Gastrocnemius medialis (tissue), 4 donors: ENCODE data around the gene BMP7. TPM values are rescaled to one million over a fixed set of nuclear protein-coding genes. Genes with fewer than 3 reads are reported as not detected.

Source experiments
- ATAC-seq, 2 donors: fragments of 150-250 bp; one replicate each; pipeline ENCODE4 v1.9.1; 2016
- DNase-seq, 2 donors: peaks; one replicate each; pipeline ENCODE4 v3.0.0-alpha.2; 2019
- H3K27ac ChIP-seq, 4 donors: fragments of 200-600 bp; sonication (generic); 1 replicate in 1 of 4; 2 replicates in 3 of 4; pipeline ENCODE4 v1.5.1; 2016 to 2018; ENCODE audit warnings: mild to moderate bottlenecking in 2 of 4, moderate library complexity in 1 of 4
- H3K27me3 ChIP-seq, 3 donors: fragments of 200-600 bp; sonication (generic) in 2 of 3; 1 replicate in 1 of 3; 2 replicates in 2 of 3; pipeline versions ENCODE4 v1.5.1 to v1.6.0; 2016 to 2019; ENCODE audit warnings: mild to moderate bottlenecking in 1 of 3, moderate library complexity in 1 of 3
- H3K36me3 ChIP-seq, 2 donors: fragments of 200-600 bp; sonication (generic) in 1 of 2; one replicate each; pipeline ENCODE4 v1.5.1; 2017 to 2018
- H3K4me1 ChIP-seq, 2 donors: fragments of 200-600 bp; sonication (generic) in 1 of 2; one replicate each; pipeline ENCODE4 v1.5.1; 2016 to 2017; ENCODE audit warnings: mild to moderate bottlenecking in 2 of 2
- H3K4me3 ChIP-seq, 4 donors: fragments of 200-600 bp; sonication (generic) in 3 of 4; 1 replicate in 1 of 4; 2 replicates in 3 of 4; pipeline ENCODE4 v1.5.1; 2016 to 2019; ENCODE audit warnings: mild to moderate bottlenecking in 2 of 4
- H3K9me3 ChIP-seq, 3 donors: fragments of 200-600 bp; sonication (generic) in 2 of 3; 1 replicate in 1 of 3; 2 replicates in 2 of 3; pipeline ENCODE4 v1.5.1; 2016 to 2019
- POLR2A ChIP-seq, 2 donors: fragments of 450-650 bp; IDR thresholded peaks; one replicate each; pipeline ENCODE4 v1.6.1; 2017; ENCODE audit warnings: antibody characterized with exemption in 2 of 2, mild to moderate bottlenecking in 2 of 2, moderate library complexity in 2 of 2
- in situ Hi-C, 4 donors: fragments of 200-750 bp; cut with MboI; loops; one replicate each; pipeline versions ENCODE4 v1.15.0 to v1.8.0; 2017; ENCODE audit warnings: low sequenced_read_pairs in 4 of 4
- intact Hi-C: fragments of 100-400 bp; cut with DNase I; formaldehyde crosslinking; loops from one replicate; pipeline ENCODE4 v1.15.1; 2023; ENCODE audit warnings: low total_unique reads
- total RNA-seq, 4 donors: library from RNA; depleted of rRNA; stranded (reverse); fragments of >200 nt; gene quantifications; one replicate each; pipeline versions ENCODE4 v1.1.0 to v1.2.3, GENCODE V29; 2016
- TF ChIP-seq, protein P1 (sequence below), 5 experiments: fragments of 450-650 bp in 3 of 5; fragments of 200-600 bp in 2 of 5; sonication (generic) in 2 of 5; IDR thresholded peaks in 4 of 5; conservative IDR thresholded peaks in 1 of 5; 1 replicate in 4 of 5; 2 replicates in 1 of 5; pipeline ENCODE4 v1.5.1; 2016 to 2019; ENCODE audit warnings: antibody characterized with exemption in 5 of 5, mild to moderate bottlenecking in 3 of 5, moderate library complexity in 3 of 5

The BMP7 gene
- total RNA-seq, 4 donors from 2014 or later: 0.52 TPM; not detected in 3

DNA sequence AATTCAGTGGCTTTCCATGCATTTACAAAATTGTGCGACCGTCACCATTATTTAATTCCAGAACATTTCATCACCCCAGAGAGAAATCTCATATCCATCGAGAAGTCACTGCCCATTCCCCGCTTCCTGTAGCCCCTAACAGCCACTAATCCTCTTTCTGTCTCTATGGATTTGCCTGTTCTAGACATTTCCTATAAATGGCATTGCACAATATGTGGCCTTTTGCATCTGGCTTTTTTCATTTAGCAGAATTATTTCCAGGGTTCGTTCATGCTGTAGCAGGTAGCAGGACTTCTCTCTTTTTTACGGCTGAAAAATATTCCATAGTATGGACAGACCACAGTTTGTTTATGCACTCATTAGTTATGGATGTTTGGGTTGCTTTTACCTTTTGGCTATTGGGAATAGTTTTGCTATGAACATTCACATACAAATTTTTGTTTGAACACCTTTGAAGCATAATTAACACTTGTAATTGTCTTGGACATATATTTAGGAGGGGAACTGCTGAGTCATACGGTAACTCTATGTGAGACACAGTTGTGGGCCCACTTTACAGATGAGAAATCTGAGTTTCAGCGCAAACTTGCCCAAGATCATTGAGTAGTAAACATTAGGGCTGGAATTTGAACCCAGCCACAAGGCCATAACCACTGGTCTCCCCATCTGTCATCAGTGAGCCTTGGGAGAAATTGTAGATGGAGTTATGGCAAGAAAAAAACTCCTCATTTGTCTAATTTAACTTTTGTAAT, 126.9 kb downstream of the BMP7 start:
- TF ChIP-seq, protein P1, sequence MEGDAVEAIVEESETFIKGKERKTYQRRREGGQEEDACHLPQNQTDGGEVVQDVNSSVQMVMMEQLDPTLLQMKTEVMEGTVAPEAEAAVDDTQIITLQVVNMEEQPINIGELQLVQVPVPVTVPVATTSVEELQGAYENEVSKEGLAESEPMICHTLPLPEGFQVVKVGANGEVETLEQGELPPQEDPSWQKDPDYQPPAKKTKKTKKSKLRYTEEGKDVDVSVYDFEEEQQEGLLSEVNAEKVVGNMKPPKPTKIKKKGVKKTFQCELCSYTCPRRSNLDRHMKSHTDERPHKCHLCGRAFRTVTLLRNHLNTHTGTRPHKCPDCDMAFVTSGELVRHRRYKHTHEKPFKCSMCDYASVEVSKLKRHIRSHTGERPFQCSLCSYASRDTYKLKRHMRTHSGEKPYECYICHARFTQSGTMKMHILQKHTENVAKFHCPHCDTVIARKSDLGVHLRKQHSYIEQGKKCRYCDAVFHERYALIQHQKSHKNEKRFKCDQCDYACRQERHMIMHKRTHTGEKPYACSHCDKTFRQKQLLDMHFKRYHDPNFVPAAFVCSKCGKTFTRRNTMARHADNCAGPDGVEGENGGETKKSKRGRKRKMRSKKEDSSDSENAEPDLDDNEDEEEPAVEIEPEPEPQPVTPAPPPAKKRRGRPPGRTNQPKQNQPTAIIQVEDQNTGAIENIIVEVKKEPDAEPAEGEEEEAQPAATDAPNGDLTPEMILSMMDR (IDR thresholded peaks at IDR 0.05 in 4 of 5, conservative IDR thresholded peaks at IDR 0.05 in 1 of 5): no peak
- TF ChIP-seq POLR2A (IDR thresholded peaks at IDR 0.05): no peak
- Histone ChIP-seq H3K4me3 (no peak overlapping the region), H3K4me1 (no peaks in the 10 kb centered on the region), H3K36me3 (no peaks in the 10 kb centered on the region), H3K27ac (no peak overlapping the region), H3K27me3 (no peaks in the 10 kb centered on the region), H3K9me3 (no peaks in the 10 kb centered on the region)
- intact Hi-C loops (no loop called here), in situ Hi-C loops (no loop called here)
- no peak for DNase-seq
- no peak for ATAC-seq

DNA sequence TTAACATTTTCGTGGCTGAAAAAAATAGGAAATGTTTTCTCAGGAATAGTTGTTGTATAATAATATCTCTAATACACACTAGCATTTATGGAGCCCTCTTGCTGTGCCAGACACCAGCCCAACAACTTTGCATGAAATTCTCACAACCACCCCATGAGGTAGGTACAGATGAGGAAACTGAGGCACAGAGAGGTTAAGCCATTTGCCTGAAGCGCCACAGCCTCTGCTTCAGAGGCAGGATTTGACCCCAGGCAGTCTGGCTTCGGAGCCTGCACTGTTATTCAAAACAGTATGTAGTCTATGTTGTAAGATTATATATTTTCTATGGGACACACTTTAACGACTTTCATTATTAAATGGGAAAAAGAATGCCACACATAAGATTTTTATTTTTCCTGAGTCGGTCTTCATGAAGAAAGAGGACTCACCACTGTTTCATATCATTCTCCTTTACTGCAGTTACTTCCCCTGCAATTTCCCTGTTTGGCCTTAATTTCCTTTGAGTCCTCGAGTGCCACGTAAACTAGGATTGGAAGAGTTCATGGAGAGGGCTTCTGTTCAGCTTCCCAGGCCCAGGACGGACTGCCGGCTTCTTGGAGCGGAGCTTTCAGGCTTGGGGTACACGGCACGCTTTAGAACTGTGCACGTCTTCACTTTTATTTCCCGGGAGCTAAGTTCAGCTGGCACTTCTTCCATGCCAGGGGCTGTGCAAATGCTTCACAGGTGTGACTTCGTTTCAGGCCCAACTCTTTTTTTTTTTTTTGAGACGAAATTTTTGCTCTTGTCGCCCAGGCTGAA, 128.0 kb downstream of the BMP7 start:
- Histone ChIP-seq H3K4me3 (no peak overlapping the region), H3K27me3 (no peaks in the 10 kb centered on the region), H3K9me3 (no peaks in the 10 kb centered on the region), H3K27ac (no peak overlapping the region), H3K4me1 (no peaks in the 10 kb centered on the region), H3K36me3 (no peaks in the 10 kb centered on the region)
- DNase-seq (no peak), ATAC-seq (no peak)
- TF ChIP-seq POLR2A (IDR thresholded peaks at IDR 0.05): no peak
- TF ChIP-seq, protein P1 (IDR thresholded peaks at IDR 0.05 in 4 of 5, conservative IDR thresholded peaks at IDR 0.05 in 1 of 5): no peak
- intact Hi-C loops (no loop called here), in situ Hi-C loops (no loop called here)

DNA sequence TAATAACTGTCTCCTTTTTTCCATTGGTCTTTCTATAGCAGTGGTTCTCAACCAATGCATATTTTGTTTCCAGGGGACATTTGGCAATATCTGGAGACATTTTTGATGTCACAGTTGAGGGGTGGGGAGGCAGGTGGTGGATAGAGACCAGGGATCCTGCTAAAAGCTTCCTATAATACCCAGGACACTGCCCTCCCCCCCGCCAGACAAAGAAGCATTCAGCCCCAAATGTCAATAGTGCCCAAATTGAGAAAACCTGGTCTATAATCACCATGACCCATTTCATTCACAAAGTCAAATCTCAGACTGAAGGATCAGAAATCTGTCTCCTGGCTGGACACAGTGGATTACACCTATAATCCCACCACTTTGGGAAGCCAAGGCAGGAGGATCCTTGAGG, 128.8 kb downstream of the BMP7 start:
- DNase-seq (no peak), ATAC-seq (no peak)
- no peak overlapping the region for H3K27ac ChIP-seq
- H3K4me3 ChIP-seq: no peak overlapping the region
- no peaks in the 10 kb centered on the region for H3K4me1 ChIP-seq
- intact Hi-C loops: no loop called here
- in situ Hi-C loops: no loop called here
- TF ChIP-seq, protein P1 (IDR thresholded peaks at IDR 0.05 in 4 of 5, conservative IDR thresholded peaks at IDR 0.05 in 1 of 5): no peak
- TF ChIP-seq POLR2A (IDR thresholded peaks at IDR 0.05): no peak
- no peaks in the 10 kb centered on the region for H3K36me3 ChIP-seq
- no peaks in the 10 kb centered on the region for H3K9me3 ChIP-seq
- no peaks in the 10 kb centered on the region for H3K27me3 ChIP-seq

DNA sequence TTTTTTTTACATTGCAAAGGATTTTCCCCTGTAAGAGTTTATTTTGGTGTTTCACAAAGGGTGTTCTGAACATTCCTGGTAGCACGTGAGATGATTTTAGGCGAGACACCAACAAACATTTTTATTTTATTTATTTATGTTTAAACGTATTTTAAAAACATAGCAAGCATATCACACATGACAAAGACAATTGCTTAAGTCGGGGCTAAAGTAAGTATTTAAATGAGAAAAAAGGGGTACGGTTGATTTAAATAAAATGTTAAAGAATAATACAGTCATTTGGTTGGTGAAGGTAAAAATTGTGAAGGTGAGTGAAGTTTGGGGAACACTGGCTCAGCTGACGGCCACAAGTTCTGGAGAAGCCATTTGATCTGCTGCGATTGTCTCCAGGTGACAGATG, 129.7 kb downstream of the BMP7 start:
- intact Hi-C loops (no loop called here), in situ Hi-C loops (no loop called here)
- no peaks in the 10 kb centered on the region for H3K27me3 ChIP-seq
- H3K4me3 ChIP-seq: no peak overlapping the region
- H3K4me1 ChIP-seq: no peaks in the 10 kb centered on the region
- TF ChIP-seq, protein P1 (IDR thresholded peaks at IDR 0.05 in 4 of 5, conservative IDR thresholded peaks at IDR 0.05 in 1 of 5): no peak
- no peak for TF ChIP-seq POLR2A (IDR thresholded peaks at IDR 0.05)
- H3K9me3 ChIP-seq: no peaks in the 10 kb centered on the region
- no peaks in the 10 kb centered on the region for H3K36me3 ChIP-seq
- ATAC-seq (no peak), DNase-seq (no peak)
- no peak overlapping the region for H3K27ac ChIP-seq
